Effector CD4-positive, alpha-beta T cell (primary cell): ENCODE measurements around the gene SLC30A4.
"Not testable (repeated sequence)": the region's sequence is repeated elsewhere in the genome, so short reads cannot be mapped to it uniquely, and the experiment has no call there.

Experiments used
- DNase-seq: peaks from one replicate; pipeline ENCODE4 v3.0.0-alpha.2; 2020
- total RNA-seq: gene quantifications from one replicate; lab custom pipeline; 2026; lab: John Stamatoyannopoulos, UW

SLC30A4 gene, protein sequence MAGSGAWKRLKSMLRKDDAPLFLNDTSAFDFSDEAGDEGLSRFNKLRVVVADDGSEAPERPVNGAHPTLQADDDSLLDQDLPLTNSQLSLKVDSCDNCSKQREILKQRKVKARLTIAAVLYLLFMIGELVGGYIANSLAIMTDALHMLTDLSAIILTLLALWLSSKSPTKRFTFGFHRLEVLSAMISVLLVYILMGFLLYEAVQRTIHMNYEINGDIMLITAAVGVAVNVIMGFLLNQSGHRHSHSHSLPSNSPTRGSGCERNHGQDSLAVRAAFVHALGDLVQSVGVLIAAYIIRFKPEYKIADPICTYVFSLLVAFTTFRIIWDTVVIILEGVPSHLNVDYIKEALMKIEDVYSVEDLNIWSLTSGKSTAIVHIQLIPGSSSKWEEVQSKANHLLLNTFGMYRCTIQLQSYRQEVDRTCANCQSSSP
- total RNA-seq = 5.1 reads per million, percentile 20 among the genes with 10 or more reads in this experiment

DNA sequence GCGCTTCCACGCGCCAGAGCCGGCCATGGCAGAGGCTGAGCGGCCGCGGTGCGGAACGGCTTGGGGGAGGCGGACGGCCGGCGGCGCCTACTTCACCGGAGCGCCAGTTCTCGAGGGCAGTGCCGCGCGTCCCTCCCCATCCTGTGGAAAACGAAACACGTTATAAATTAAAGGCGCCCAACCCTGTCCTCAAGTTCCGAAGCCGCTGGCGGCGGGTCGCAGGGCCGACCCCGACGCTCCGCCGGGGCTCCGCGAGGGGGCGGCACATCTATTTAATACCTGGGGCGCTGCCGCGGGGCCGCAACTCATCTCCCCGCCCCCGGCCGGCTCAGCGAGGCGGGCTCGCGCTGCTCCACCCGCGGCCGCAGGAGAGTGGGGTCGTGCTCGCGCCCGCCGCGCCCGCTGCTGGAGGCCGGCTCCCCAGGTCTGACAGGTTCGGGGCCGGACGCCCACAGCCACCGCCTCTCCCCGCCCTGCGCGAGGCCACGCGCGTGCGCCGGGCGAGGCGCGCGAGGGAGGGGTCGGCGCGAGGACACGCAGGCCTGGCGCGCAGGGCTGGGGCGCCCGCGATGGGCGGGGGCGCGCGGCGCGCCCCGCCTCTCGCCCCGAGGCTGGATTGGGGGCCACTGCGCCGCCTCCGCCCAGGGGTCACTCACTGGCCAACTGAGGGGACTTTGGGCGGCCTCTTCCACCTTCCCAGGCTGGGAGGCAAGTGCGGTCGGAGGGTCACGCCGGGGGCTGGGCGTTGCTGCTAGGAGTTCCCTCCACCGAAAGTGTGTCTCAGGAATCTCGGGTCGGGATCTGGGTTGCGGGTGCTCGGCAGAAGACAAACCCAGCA is at the start of gene SLC30A4:
Gene SLC30A4 (minus strand): TSS at position 428 of the 838 bp plus-strand sequence. CDS start 401 bp downstream, at position 27.
- peak; percentile 35 for DNase-seq

DNA sequence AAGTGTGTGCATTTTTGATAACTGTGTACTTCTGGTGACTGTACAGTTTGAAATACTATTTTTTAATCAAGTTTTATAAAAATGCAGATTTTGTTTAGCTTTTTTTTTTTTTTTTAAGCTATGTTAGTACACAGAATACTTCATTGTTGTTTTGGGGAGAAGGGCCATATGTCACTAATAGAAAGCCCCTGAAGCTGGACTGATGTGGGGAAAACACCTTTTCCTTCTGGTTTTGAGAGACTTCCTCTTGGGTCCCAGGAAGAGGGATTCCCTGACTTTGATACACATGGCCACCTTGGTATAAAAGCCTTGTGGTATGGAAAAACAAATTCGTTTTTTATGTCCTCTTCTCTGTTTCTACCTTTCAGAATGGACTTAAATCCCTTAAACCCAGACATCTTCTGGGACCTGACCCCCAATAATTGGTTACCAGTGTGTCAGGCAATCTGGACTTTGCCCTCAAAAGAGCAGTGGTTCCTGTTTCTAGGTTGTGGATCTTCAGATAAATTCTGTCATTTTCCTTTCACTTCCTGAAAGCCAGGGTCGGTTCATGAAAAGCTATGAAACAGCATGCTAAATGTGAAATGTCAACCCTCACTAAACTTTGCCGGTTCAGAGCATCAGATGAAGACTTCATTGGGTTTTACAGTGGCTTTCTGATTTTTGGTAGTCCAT is 33.5 kb upstream of the SLC30A4 start:
- DNase-seq = no peak

DNA sequence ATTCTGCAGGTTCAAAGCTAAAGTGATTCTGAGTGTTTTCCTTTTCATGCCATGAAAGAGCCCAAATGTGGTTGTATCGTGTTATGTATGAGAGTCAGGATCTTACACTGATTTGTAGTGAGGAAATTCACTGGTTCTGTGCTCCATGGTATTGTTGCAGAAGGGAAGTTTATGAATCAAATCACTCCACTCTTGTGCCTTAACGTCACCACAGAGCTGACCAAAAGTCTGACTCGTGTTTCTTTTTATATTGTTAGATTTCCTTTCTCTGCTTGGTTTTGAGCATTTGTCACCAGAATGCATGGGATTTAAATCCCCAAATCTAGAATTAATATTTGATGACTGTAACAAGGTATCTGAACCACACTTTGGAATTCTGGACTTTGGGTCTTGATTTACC is 29.1 kb upstream of the SLC30A4 start:
- no peak for DNase-seq

DNA sequence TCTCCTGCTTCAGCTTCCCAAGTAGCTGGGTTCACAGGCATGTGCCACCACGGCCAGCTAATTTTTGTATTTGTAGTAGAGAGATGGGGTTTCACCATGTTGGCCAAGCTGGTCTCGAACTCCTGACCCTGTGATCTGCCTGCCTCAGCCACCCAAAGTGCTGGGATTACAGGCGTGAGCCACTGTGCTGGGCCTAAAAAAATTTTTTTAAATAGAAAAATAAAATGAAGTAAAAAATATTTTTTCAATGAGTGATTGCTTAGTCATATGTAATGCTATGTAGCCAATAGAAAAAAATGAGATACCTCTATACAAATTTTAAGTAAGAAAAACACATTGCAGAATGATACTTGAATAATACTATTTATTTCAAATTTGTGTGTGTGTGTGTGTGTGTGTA is 27.9 kb upstream of the SLC30A4 start:
- no peak for DNase-seq

DNA sequence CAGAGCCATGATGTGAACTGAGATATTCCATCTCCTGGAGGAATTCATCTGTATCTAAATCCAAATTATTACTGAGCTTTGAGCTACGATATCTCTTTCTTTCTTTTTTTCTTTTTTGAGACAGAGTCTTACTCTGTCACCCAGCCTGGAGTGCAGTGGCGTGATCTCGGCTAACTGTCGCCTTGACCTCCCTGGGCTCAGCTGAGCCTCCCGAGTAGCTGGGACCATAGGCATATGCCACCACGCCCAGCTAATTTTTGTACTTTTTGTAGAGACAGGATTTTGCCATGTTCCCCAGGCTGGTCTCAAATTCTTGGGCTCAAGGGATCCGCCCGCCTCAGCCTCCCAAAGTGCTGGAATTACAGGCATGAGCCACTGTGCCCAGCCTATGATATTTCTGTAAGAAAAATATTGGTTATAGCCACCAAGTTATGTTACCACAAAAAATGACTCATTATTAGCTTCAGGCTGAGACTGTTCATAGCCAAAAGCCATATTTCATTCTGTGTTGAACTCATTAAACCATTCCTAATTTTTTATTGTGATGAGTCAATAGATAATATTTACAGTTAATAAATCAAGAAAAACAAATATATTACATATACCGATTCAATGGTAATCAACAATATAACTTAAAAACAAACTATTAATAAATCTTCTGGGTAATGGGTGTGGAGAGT is 27.1 kb upstream of the SLC30A4 start:
- no peak for DNase-seq

DNA sequence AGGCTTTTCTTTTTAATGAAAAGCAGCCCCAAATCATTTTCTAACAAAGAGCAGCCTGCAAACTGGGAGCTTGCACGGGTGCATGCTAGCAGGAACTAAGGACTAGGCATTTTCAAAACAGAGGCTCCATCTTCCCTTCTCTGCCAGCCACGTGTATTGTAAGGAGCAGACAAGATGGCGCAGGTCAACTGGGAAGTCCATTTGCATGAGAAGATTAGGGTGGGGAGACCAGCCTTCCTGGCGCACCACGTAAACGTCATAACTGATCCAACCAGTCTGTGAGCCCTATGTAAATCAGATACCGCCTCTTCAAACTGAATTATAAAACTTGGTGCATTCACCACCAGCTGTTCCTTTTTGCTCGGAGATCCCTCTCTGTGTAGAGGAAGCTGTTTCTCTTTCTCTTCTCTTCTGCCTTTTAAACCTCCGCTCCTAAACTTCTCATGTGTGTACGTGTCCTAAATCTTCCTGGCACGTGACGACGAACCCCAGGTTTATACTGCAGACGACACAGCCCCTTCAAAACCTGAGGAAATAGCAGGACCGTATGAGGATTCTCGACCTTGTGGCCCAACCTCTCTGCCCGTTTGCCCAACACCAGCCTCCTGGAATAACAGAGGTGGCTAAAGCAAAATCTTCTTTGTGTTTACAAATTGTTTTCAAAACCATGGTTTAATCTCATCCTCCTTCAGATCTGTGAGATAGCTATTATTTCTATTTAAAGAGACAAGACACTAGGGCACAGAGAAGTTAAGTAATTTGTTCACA is 26.4 kb upstream of the SLC30A4 start:
- no peak for DNase-seq

DNA sequence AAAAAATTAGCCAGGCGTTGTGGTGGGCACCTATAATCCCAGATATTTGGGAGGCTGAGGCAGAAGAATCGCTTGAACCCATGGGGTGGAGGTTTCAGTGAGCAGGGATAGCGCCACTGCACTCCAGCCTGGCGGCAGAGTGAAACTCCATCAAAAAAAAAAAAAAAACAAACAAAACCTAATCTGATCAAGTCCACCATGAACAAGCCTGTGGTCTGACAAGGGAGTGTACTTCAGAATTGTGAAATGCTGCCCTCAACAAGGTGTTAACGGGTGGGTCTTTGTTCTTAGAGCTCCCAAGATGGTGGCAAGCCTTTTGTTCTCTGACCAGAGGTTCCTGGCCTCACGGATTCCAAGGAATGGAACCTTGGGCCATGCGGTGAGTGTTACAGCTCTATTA is 24.2 kb upstream of the SLC30A4 start:
- DNase-seq = no peak

DNA sequence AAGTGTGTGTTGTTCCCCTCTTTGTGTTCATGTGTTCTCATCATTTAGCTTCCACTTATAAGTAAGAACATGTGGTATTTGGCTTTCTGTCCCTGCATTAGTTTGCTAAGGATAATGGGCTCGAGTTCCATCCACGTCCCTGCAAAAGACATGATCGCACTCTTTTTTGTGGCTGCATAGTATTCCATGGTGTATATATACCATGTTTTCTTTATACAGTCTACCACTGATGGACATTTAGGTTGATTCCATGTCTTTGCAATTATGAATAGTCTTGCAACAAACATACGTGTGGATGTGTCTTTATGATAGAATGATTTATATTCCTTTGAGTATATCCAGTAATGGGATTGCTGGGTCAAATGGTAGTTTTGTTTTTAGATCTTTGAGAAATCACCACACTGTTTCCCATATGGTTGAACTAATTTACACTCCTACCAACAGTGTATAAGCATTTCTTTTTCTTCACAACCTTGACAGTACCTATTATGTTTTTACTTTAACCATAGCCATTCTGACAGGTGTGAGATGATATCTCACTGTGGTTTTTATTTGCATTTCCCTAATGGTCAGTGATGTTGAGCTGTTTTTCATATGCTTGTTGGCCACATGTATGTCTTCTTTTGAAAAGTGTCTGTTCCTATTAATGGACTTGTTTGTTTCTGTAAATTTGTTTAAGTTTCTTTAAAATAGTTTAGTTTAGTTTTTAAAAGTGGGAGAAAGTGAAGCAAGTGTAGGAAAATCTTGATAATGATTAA is 21.9 kb upstream of the SLC30A4 start:
- DNase-seq = no peak

DNA sequence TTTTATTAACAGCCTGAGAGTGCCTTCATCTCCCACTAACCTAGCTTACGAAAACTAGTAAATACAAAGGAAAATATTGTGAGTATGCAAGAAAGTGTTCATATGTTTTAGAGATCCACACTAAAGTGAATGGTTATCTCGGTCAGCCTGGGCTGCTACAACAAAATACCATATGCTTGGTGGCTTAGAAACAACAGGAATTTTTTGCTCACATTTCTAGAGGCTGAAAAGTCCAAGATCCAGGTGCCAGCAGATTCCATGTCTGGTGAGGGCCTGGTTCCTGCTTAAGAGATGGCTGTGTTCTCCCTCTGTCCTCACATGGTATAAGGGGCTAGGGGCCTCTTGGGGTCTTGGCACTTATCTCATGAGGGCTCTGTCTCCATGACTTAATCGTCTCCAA is 20.5 kb upstream of the SLC30A4 start:
- DNase-seq = no peak

DNA sequence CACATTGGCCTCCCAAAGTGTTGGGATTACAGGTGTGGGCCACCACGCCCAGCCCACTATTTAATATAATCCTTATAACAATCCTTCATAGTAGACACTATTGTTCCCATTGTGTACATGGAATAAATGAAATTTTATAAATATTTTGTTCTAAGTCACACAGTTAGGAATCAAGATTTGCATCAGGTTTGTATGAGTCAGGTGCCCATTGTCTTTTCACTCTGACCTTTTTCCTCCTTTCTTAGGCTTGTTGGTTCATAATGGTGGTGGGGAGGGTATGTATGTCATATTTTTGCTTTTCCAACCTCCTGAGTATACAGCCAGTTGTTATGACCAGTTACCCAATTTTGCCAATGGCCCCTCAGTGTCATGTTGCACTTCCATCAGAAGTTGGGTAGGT is 18.0 kb upstream of the SLC30A4 start:
- DNase-seq = no peak

DNA sequence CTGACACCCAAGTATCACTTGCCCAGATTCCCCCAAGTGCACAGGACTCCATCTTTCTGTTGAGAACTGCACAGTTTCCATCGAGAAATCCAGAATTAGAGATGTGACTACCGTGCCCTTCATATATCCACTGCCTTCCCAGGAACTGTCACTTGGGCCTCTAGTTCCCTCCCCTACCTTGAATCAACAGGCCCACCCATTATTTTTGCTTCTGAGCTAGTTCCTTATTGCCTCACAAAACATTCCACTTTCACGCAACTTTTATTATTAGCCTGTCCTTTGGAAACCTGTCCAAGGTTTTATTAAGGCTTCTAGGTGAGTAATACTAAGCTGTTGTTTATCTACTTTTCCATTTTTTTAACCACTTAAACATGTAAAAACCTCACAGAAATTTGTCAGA is 17.1 kb upstream of the SLC30A4 start:
- DNase-seq = no peak

DNA sequence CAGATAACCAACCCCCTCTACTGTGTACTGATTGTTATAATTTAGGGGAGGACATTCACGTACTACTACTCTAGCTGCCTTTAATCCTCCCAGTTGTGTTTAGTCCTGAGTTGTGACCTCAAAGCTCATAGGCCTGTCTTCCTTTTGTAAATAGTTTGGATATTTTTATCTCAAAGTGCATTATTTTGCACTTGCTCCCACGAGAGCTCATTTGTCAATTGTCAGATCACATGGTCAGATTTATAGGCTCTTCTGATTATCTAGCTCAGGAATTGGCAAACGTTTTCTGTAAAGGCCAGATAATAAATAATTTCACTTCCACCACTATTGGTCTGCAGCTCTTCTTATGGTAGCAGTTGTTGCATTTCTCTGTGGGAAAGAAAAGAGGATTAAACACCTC is 14.4 kb upstream of the SLC30A4 start:
- no peak for DNase-seq

DNA sequence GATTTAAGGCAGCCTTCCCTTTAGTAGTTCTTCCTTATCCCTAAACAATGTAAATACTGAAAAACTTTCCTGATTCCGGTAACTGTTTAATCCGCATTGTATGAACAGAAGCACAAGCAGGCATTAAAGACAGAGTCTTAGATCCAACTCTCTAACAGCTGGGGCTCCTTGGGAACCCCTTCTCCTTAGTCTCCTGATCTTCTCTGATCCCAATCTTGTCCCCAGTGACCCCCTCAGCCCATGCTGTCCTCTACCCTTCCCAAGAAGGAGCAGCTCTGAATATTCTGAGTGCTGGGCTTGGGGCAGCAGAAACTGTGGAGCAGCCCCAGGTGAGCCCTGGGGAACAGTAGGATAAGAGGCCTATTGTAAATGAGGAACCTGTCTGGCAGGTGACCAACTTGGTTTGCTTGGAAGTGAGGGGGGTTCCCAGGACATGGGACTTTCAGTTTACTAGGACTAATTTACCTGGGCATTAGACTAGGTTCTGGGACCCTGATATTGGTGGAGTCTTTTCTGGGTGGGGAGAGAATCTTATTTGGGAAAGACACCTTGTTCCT is 13.0 kb upstream of the SLC30A4 start:
- DNase-seq = no peak

DNA sequence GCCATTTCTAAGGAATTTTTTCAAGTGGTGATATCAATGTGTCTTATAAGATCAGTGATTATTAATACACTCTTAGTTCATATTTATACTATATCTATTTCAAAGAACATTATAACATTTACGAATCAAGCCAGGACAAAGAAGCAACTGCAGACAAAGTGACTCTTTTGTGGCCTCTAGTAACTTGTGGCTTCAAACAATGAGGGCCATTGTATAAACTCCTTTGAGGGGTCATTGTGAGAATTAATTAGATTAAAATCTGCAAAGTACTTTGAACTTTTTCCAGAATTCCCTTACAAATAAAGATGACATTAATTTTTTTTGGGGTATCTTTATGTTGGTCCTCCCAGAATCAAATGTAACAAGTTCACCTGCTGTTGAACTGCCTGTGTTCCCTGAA is 12.3 kb upstream of the SLC30A4 start:
- DNase-seq = no peak

DNA sequence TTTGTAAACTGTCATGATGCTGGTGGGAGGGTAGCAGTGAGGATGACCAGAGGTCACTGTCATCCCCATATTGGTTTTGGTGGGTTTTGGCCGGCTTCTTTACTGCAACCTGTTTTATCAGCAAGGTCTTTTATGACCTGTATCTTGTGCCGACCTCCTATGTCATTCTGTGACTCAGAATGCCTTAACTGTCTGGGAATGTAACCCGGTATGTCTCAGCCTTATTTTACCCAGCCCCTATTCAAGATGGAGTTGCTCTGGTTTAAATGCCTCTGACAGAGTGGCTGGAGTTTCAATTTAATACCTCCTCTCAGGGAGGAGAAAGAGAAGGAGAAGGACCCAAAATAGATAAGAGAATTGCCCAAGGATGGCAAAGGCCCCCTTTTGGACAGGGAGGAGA is 10.3 kb upstream of the SLC30A4 start:
- not testable (repeated sequence) for DNase-seq

DNA sequence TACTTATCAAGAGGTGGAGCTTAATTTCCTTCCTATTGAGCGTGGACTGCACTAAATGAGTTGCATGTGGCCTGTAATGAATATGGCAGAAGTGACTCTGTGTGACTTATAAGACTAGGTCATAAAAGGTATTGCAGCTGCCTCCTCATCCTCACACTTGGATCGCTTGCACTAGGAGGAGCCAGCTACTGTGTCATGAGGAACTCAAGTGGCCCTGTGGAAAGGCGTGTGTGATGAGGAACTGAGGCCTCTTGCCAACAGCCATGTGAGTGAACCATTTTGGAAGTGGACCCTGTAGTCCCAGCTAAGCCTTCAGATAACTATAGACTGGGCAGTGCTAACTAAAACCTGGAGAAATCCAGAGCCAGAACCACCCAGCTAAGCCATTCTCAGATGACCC is 7.1 kb upstream of the SLC30A4 start:
- no peak for DNase-seq

DNA sequence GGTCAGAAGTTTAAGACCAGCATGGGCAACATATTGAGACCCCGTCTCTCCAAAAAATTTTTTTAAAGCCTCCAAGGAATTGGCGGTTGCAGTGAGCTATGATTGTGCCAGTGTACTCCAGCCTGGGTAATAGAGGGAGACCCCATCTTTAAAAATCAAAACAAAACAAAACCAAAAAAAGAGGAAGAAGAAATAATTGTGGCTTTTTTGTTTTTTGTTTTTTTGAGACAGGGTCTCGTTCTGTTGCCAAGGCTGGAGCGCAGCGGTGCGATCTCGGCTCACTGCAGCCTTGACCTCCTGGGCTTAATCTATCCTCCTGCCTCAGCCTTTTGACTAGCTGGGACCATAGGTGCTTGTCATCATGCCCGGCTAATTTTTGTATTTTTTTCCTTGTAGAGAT is 4.5 kb upstream of the SLC30A4 start:
- no peak for DNase-seq

DNA sequence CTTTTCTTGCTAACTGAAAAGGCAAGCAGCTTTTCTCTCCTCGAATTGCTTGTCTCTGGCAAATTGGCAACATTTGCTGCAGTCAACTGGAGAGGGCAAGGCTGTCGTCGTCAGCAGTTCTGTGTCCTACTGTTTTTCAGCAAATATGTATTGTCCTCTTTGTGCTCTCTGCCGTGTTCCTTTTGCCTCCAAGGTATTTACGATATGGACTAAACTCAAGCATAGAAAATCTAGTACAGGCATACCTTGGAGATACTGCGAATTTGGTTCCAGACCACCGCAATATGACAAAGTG is 558 bp upstream of the SLC30A4 start:
- no peak for DNase-seq

DNA sequence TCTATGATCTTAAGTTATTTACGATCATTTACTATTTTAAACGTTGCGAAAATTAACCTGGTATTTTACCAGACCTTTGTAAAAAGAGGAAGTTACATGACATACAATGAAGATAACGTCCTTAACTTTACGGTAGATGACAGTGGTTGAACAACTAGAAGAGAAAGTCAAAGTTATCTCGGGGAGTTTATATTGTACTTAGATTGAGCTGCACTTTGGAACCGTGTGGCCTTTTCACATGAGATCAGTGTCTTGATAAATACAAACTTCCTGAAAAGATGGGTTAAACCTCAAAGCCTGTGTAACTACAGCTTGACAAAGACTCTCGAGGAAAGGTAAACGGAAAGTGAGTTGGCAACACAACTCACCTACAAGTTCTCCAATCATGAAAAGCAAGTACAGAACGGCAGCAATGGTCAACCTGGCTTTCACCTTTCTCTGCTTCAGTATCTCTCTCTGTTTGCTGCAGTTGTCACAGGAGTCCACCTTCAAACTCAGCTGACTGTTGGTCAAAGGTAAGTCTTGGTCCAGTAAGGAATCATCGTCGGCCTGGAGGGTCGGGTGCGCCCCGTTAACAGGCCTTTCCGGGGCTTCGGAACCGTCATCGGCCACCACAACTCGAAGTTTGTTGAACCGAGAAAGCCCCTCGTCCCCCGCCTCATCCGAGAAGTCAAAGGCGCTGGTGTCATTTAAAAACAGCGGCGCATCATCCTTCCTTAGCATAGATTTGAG is 793 bp downstream of the SLC30A4 start:
- no peak for DNase-seq

DNA sequence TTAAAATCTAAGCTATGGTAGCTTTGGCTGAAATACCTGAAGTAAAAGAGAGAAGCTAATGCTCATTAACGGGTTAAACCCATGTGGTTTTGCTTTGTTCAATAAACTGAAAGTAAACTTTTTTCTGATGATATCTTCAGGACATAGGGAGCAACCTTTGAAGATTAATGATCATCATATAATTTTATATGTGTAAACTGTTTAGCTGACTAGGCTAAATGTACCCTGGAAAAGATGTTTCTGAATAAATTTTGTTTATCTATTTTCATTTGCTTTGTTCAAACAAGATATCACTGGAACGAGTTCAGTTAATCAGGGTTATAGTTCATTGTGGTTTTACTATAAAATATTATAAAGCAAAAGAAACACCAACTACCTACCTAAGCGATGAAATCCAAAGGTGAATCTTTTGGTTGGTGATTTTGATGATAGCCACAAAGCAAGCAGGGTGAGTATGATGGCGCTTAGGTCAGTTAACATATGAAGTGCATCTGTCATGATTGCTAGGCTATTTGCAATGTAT is 11.7 kb downstream of the SLC30A4 start:
- DNase-seq = no peak
